DOHH2 (cell line): ENCODE results near the gene COMMD10.

Experiments used
- CTCF ChIP-seq: fragments of 200-600 bp; sonication (generic); IDR thresholded peaks from one replicate; pipeline ENCODE4 v1.5.1; 2014; ENCODE audit warnings: antibody characterized with exemption, mild to moderate bottlenecking, low read depth, low read length; ENCODE audit not compliant: poor library complexity, severe bottlenecking
- EZH2phosphoT487 ChIP-seq: fragments of 200-600 bp; sonication (generic); IDR thresholded peaks from 2 replicates; pipeline ENCODE4 v1.6.1; 2017; ENCODE audit warnings: borderline replicate concordance, mild to moderate bottlenecking, antibody characterized with exemption, low read length, moderate library complexity, mixed read lengths

GRCh38 chr5:116209166-116209565 lies 124.3 kb downstream of the COMMD10 start:
- TF ChIP-seq CTCF (no peak), EZH2phosphoT487 (no peak)
